WERI-Rb-1 (cell line): ENCODE results near the gene ALDH16A1.

Source experiments
- DNase-seq: peaks from one replicate; pipeline ENCODE4 v3.0.0-alpha.2; 2020
- H3K27ac ChIP-seq: fragments of 250-450 bp; sonication (Bioruptor Pico); 2 replicates; pipeline ENCODE4 v1.5.1; 2020; ENCODE audit warnings: mild to moderate bottlenecking, moderate library complexity
- H3K27me3 ChIP-seq: fragments of 250-450 bp; sonication (Bioruptor Pico); 2 replicates; pipeline ENCODE4 v1.5.1; 2021; ENCODE audit warnings: mild to moderate bottlenecking, low read depth, moderate library complexity; ENCODE audit not compliant: insufficient read depth, severe bottlenecking
- H3K36me3 ChIP-seq: fragments of 250-450 bp; sonication (Bioruptor Pico); 2 replicates; pipeline ENCODE4 v1.5.1; 2020; ENCODE audit warnings: mild to moderate bottlenecking, moderate library complexity
- H3K4me3 ChIP-seq: 2 replicates; pipeline ENCODE4 v1.5.1; 2011; ENCODE audit warnings: low read depth, mild to moderate bottlenecking, control low read depth, low read length
- H3K9me3 ChIP-seq: fragments of 250-450 bp; sonication (Bioruptor Pico); 2 replicates; pipeline ENCODE4 v1.5.1; 2021; ENCODE audit warnings: mild to moderate bottlenecking, moderate library complexity; ENCODE audit not compliant: severe bottlenecking
- CTCF ChIP-seq: IDR thresholded peaks from 2 replicates; pipeline ENCODE4 v1.5.1; 2011; ENCODE audit warnings: low read depth, mild to moderate bottlenecking, control low read depth, inconsistent platforms, low read length

The ALDH16A1 gene

GRCh38 chr19:49487277-49488045 is 34.4 kb downstream of the ALDH16A1 start, which contains the start of gene RPL13A:
TSS of gene RPL13A (plus strand) at chr19:49487608. CDS start at chr19:49487630, 22 bp downstream.
- Histone ChIP-seq H3K36me3 (peaks cover 50% of the 10 kb centered on the region), H3K9me3 (peaks cover 2% of the 10 kb centered on the region)

GRCh38 chr19:49488046-49488862 is 35.2 kb downstream of the ALDH16A1 start:
- TF ChIP-seq CTCF: no peak
- DNase-seq: no peak
- H3K36me3 ChIP-seq: peaks cover 58% of the 10 kb centered on the region
- H3K27ac ChIP-seq: peak overlapping the region; percentile 97
- peak overlapping the region; percentile 100 for H3K4me3 ChIP-seq
- no peaks in the 10 kb centered on the region for H3K27me3 ChIP-seq
- H3K9me3 ChIP-seq: peaks cover 2% of the 10 kb centered on the region

More at GRCh38 chr19:49487277-49488045, 34.4 kb downstream of the ALDH16A1 start, which contains the start of gene RPL13A:
- DNase-seq: peak; percentile 99
- peak within 1 kb of the TSS; percentile 97 for H3K27ac ChIP-seq
- no peaks in the 10 kb centered on the region for H3K27me3 ChIP-seq
- H3K4me3 ChIP-seq: peak within 1 kb of the TSS; percentile 100
- no peak for TF ChIP-seq CTCF

- peaks cover 61% of the 10 kb centered on the region for H3K36me3 ChIP-seq
- H3K4me3 ChIP-seq: peak overlapping the region; percentile 100
- H3K27ac ChIP-seq: peak overlapping the region; percentile 97
- no peaks in the 10 kb centered on the region for H3K27me3 ChIP-seq
- no peak for TF ChIP-seq CTCF
- peaks cover 2% of the 10 kb centered on the region for H3K9me3 ChIP-seq
- no peak for DNase-seq
Measured at GRCh38 chr19:49488863-49489537, 36.0 kb downstream of the ALDH16A1 start.

- H3K36me3 ChIP-seq: peaks cover 61% of the 10 kb centered on the region
- peak overlapping the region; percentile 97 for H3K27ac ChIP-seq
- H3K27me3 ChIP-seq: no peaks in the 10 kb centered on the region
- H3K9me3 ChIP-seq: peaks cover 2% of the 10 kb centered on the region
- TF ChIP-seq CTCF: no peak
- H3K4me3 ChIP-seq: no peak overlapping the region
- DNase-seq: no peak
Measured at GRCh38 chr19:49489601-49490167, 36.7 kb downstream of the ALDH16A1 start.

- Histone ChIP-seq H3K9me3 (peaks cover 2% of the 10 kb centered on the region), H3K27ac (peak overlapping the region; percentile 97), H3K36me3 (peaks cover 61% of the 10 kb centered on the region), H3K4me3 (no peak overlapping the region), H3K27me3 (no peaks in the 10 kb centered on the region)
- no peak for DNase-seq
- no peak for TF ChIP-seq CTCF
Measured at GRCh38 chr19:49490287-49491029, 37.4 kb downstream of the ALDH16A1 start.
